Measurements from ENCODE around the gene FGF8. TPM values are rescaled to one million over a fixed set of nuclear protein-coding genes. Genes with fewer than 3 reads are reported as not detected.

Gene FGF8
- total RNA-seq (under 1 TPM in 1 of 2 donors, not detected in 1; 0.42 TPM), polyA plus RNA-seq (not detected)

GRCh38 chr10:101775273-101776160 lies at the start of gene FGF8:
Gene FGF8 (minus strand): TSS chr10:101776114. CDS start chr10:101775900, 214 bp downstream.
- Histone ChIP-seq H3K4me1 (ENCODE audit: control insufficient read depth in 4 of 4, insufficient read depth in 4 of 4, low read length in 3 of 4) (peaks cover 17 to 29% (median 20%) of the 10 kb centered on the region in 4 donors), H3K4me3 (ENCODE audit: low read depth in 1 of 3, low read length in 3 of 3) (peak within 1 kb of the TSS in 1 of 3 donors; percentile 38)
- WGBS: 2% methylated on average over 98 of the region's 98 CpGs

GRCh38 chr10:101824736-101825135 lies 48.8 kb upstream of the FGF8 start:
- 71% methylated on average over 2 of the region's 2 CpGs for WGBS
- Histone ChIP-seq H3K9me3 (ENCODE audit: control insufficient read depth in 4 of 4, low read length in 3 of 4) (no peaks in the 10 kb centered on the region), H3K9ac (ENCODE audit: low read depth in 1 of 2, low read length in 2 of 2) (no peak overlapping the region), H3K27me3 (ENCODE audit: control insufficient read depth in 4 of 4, insufficient read depth in 4 of 4, low read length in 3 of 4) (no peaks in the 10 kb centered on the region), H3K36me3 (ENCODE audit: control insufficient read depth in 4 of 4, insufficient read depth in 3 of 4, low read depth in 1 of 4, low read length in 3 of 4) (no peaks in the 10 kb centered on the region), H3K27ac (ENCODE audit: low read depth in 1 of 2, low read length in 2 of 2) (no peak overlapping the region), H3K4me1 (ENCODE audit: control insufficient read depth in 4 of 4, insufficient read depth in 4 of 4, low read length in 3 of 4) (peaks cover 0 to under 1% (median 0%) of the 10 kb centered on the region in 4 donors), H3K4me3 (ENCODE audit: low read depth in 1 of 3, low read length in 3 of 3) (no peak overlapping the region)
- TF ChIP-seq EGR1 (IDR thresholded peaks at IDR 0.05; ENCODE audit: low read depth in 2 of 2): no peak
- no peak for TF ChIP-seq RAD21 (IDR thresholded peaks at IDR 0.05)
- no peak for TF ChIP-seq FOXA2 (IDR thresholded peaks at IDR 0.05)
- TF ChIP-seq HNF4G (IDR thresholded peaks at IDR 0.05): no peak
- TF ChIP-seq JUND (IDR thresholded peaks at IDR 0.05): no peak
- no peak for TF ChIP-seq GABPA (IDR thresholded peaks at IDR 0.05 in 1 of 2, conservative IDR thresholded peaks at IDR 0.05 in 1 of 2)
- TF ChIP-seq TAF1 (conservative IDR thresholded peaks at IDR 0.05): no peak
- TF ChIP-seq MAX (IDR thresholded peaks at IDR 0.05): no peak
- no peak for DNase-seq (ENCODE audit: low spot score)

More at GRCh38 chr10:101775273-101776160, at the start of gene FGF8:
- TF ChIP-seq HNF4G (IDR thresholded peaks at IDR 0.05) (no peak), YY1 (IDR thresholded peaks at IDR 0.05) (no peak), JUND (IDR thresholded peaks at IDR 0.05) (no peak), ZBTB33 (IDR thresholded peaks at IDR 0.05) (no peak), EGR1 (IDR thresholded peaks at IDR 0.05; ENCODE audit: low read depth in 2 of 2) (no peak)
- no peak for DNase-seq (ENCODE audit: low spot score)
- peaks cover 0 to 21% (median 3%) of the 10 kb centered on the region in 4 donors for H3K27me3 ChIP-seq (ENCODE audit: control insufficient read depth in 4 of 4, insufficient read depth in 4 of 4, low read length in 3 of 4)
- H3K9me3 ChIP-seq (ENCODE audit: control insufficient read depth in 4 of 4, low read length in 3 of 4): no peaks in the 10 kb centered on the region
- H3K27ac ChIP-seq (ENCODE audit: low read depth in 1 of 2, low read length in 2 of 2): no peak within 1 kb of the TSS
- no peak within 1 kb of the TSS for H3K9ac ChIP-seq (ENCODE audit: low read depth in 1 of 2, low read length in 2 of 2)
- no peaks in the 10 kb centered on the region for H3K36me3 ChIP-seq (ENCODE audit: control insufficient read depth in 4 of 4, insufficient read depth in 3 of 4, low read depth in 1 of 4, low read length in 3 of 4)

GRCh38 chr10:101818872-101819633 lies 43.1 kb upstream of the FGF8 start:
- H3K36me3 ChIP-seq (ENCODE audit: control insufficient read depth in 4 of 4, insufficient read depth in 3 of 4, low read depth in 1 of 4, low read length in 3 of 4): no peaks in the 10 kb centered on the region
- H3K9ac ChIP-seq (ENCODE audit: low read depth in 1 of 2, low read length in 2 of 2): peak overlapping the region in 1 of 2 donors; percentile 92
- TF ChIP-seq YY1 (IDR thresholded peaks at IDR 0.05) (no peak), HNF4A (conservative IDR thresholded peaks at IDR 0.05) (peak in 1 of 2 donors; percentile 42), SP1 (IDR thresholded peaks at IDR 0.05) (peak; percentile 7), GABPA (IDR thresholded peaks at IDR 0.05 in 1 of 2, conservative IDR thresholded peaks at IDR 0.05 in 1 of 2) (no peak)
- no peaks in the 10 kb centered on the region for H3K27me3 ChIP-seq (ENCODE audit: control insufficient read depth in 4 of 4, insufficient read depth in 4 of 4, low read length in 3 of 4)
- DNase-seq (ENCODE audit: low spot score): no peak
- H3K4me3 ChIP-seq (ENCODE audit: low read depth in 1 of 3, low read length in 3 of 3): peak overlapping the region; percentile 1 to 65 (median 47)
- no peaks in the 10 kb centered on the region for H3K9me3 ChIP-seq (ENCODE audit: control insufficient read depth in 4 of 4, low read length in 3 of 4)
- WGBS: 17% methylated on average over 14 of the region's 14 CpGs
- peaks cover 6 to 38% (median 22%) of the 10 kb centered on the region in 4 donors for H3K4me1 ChIP-seq (ENCODE audit: control insufficient read depth in 4 of 4, insufficient read depth in 4 of 4, low read length in 3 of 4)
- H3K27ac ChIP-seq (ENCODE audit: low read depth in 1 of 2, low read length in 2 of 2): peak overlapping the region; percentile 82 to 91

Measured in liver (tissue), 9 donors.